ENCODE results near the gene ARHGAP44.

GRCh38 chr17:12983991-12984884 lies 194.9 kb downstream of the ARHGAP44 start:
- TF ChIP-seq CTCF (optimal IDR thresholded peaks at IDR 0.05 in 1 of 3, IDR thresholded peaks at IDR 0.05 in 1 of 3, conservative IDR thresholded peaks at IDR 0.05 in 1 of 3; ENCODE audit: extremely low read depth in 1 of 3, insufficient read depth in 2 of 3, low read length in 3 of 3) (no peak), EZH2 (IDR thresholded peaks at IDR 0.05; ENCODE audit: low read length) (no peak)
